ENCODE measurements around the gene KRTAP10-1. TPM values are rescaled to one million over a fixed set of nuclear protein-coding genes. Genes with fewer than 3 reads are reported as not detected.

KRTAP10-1 gene
- total and polyA plus RNA-seq, 9 donors, result not detected

DNA sequence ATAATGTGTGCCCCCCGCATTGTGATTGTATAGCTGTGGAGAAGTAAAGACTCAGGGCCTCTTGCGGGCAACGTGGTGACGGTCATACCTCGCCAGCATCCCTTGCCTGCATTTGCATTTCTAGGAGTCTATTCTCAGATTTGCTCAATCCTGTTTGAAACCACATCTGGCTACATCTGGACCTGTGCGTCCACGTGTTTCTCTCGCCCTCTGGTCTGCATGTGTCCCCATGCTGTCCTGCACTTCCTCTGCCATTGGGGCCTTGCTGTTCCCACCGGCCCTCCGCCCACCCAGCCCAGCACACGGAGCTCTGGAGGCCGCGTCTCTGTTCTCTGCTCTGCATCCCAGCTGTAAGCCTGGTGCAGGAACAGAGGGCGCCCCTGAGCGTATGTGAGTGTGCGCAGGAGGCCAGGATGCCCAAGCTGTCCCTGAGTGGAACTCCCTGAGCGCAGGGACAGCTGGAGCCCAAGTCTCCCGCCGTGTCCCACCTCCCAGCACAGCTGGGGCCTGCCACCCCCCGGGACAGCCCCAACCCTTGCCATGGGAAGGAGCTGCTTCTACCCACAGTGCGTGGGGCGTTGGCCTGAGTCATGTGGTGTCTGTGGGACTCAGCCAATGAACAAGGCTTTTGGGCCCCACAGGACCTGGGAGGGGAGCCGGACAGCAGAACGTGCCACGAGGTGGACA, 9.7 kb upstream of the KRTAP10-1 start:
- WGBS (ENCODE audit: insufficient coverage), result 45% methylated on average over 22 of the region's 25 CpGs
- DNase-seq, result no peak
- H3K4me1 ChIP-seq (ENCODE audit: control insufficient read depth, insufficient read depth, low read length), result peaks cover 2% of the 10 kb centered on the region
- H3K4me3 ChIP-seq (ENCODE audit: low read length), result no peak overlapping the region
- no peaks in the 10 kb centered on the region for H3K36me3 ChIP-seq (ENCODE audit: control insufficient read depth, insufficient read depth, low read length)
- peaks cover 6% of the 10 kb centered on the region for H3K27me3 ChIP-seq (ENCODE audit: control insufficient read depth, insufficient read depth, low read length)
- no peak overlapping the region for H3K27ac ChIP-seq (ENCODE audit: low read length)
- H3K9me3 ChIP-seq (replicated peaks; ENCODE audit: control insufficient read depth, low read depth, low read length), result no peaks in the 10 kb centered on the region

- no peak overlapping the region for H3K4me3 ChIP-seq (ENCODE audit: low read length)
- peaks cover 6% of the 10 kb centered on the region for H3K27me3 ChIP-seq (ENCODE audit: control insufficient read depth, insufficient read depth, low read length)
- 31% methylated on average over 14 of the region's 14 CpGs for WGBS (ENCODE audit: insufficient coverage)
- peaks cover 2% of the 10 kb centered on the region for H3K4me1 ChIP-seq (ENCODE audit: control insufficient read depth, insufficient read depth, low read length)
- H3K9me3 ChIP-seq (replicated peaks; ENCODE audit: control insufficient read depth, low read depth, low read length), result no peaks in the 10 kb centered on the region
- H3K36me3 ChIP-seq (ENCODE audit: control insufficient read depth, insufficient read depth, low read length), result no peaks in the 10 kb centered on the region
- H3K27ac ChIP-seq (ENCODE audit: low read length), result no peak overlapping the region
- no peak for DNase-seq
Measured at GRCh38 chr21:44548922-44549321, 8.9 kb upstream of the KRTAP10-1 start.

DNA sequence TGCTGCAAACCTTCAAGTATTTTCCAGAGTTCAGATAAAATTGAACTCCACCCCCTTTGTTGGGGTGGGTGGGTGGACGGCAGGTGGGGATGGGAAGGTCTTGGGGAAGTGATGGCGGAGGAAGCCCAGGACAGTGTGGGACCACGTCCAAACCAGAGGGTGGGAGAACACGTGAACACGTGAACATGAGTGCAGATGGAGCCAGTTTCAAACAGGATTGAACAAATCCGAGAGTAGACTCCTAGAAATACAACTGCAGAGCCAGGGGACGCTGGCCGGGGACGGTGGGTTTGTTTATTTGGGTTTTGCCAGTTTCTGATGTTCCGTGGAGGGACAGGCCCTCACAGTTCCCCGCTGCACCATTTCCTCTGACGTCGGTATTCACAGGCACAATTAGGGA, 8.4 kb upstream of the KRTAP10-1 start:
- WGBS (ENCODE audit: insufficient coverage), result 52% methylated on average over 4 of the region's 13 CpGs

GRCh38 chr21:44547656-44548331, 7.8 kb upstream of the KRTAP10-1 start:
- H3K36me3 ChIP-seq (ENCODE audit: control insufficient read depth, insufficient read depth, low read length), result no peaks in the 10 kb centered on the region
- 65% methylated on average over 3 of the region's 5 CpGs for WGBS (ENCODE audit: insufficient coverage)
- H3K4me1 ChIP-seq (ENCODE audit: control insufficient read depth, insufficient read depth, low read length), result peaks cover 2% of the 10 kb centered on the region
- DNase-seq, result no peak
- no peak overlapping the region for H3K4me3 ChIP-seq (ENCODE audit: low read length)
- H3K9me3 ChIP-seq (replicated peaks; ENCODE audit: control insufficient read depth, low read depth, low read length), result no peaks in the 10 kb centered on the region
- H3K27me3 ChIP-seq (ENCODE audit: control insufficient read depth, insufficient read depth, low read length), result peaks cover 6% of the 10 kb centered on the region
- H3K27ac ChIP-seq (ENCODE audit: low read length), result no peak overlapping the region

More for the DNA sequence above, 8.4 kb upstream of the KRTAP10-1 start:
- Histone ChIP-seq H3K4me1 (ENCODE audit: control insufficient read depth, insufficient read depth, low read length) (peaks cover 2% of the 10 kb centered on the region), H3K27me3 (ENCODE audit: control insufficient read depth, insufficient read depth, low read length) (peaks cover 6% of the 10 kb centered on the region), H3K27ac (ENCODE audit: low read length) (no peak overlapping the region), H3K36me3 (ENCODE audit: control insufficient read depth, insufficient read depth, low read length) (no peaks in the 10 kb centered on the region), H3K9me3 (replicated peaks; ENCODE audit: control insufficient read depth, low read depth, low read length) (no peaks in the 10 kb centered on the region), H3K4me3 (ENCODE audit: low read length) (no peak overlapping the region)
- no peak for DNase-seq

- H3K4me3 ChIP-seq (ENCODE audit: low read length), result no peak overlapping the region
- DNase-seq, result no peak
Measured at GRCh38 chr21:44544566-44544965, 4.6 kb upstream of the KRTAP10-1 start.

GRCh38 chr21:44542716-44543115, 2.7 kb upstream of the KRTAP10-1 start:
- WGBS (ENCODE audit: insufficient coverage), result no CpG with 5 or more reads among the region's 1 CpG
- DNase-seq, result no peak
- Histone ChIP-seq H3K9me3 (replicated peaks; ENCODE audit: control insufficient read depth, low read depth, low read length) (no peaks in the 10 kb centered on the region), H3K36me3 (ENCODE audit: control insufficient read depth, insufficient read depth, low read length) (no peaks in the 10 kb centered on the region), H3K27ac (ENCODE audit: low read length) (no peak overlapping the region), H3K4me1 (ENCODE audit: control insufficient read depth, insufficient read depth, low read length) (no peaks in the 10 kb centered on the region), H3K27me3 (ENCODE audit: control insufficient read depth, insufficient read depth, low read length) (peaks cover 4% of the 10 kb centered on the region), H3K4me3 (ENCODE audit: low read length) (no peak overlapping the region)

More at GRCh38 chr21:44544566-44544965, 4.6 kb upstream of the KRTAP10-1 start:
- Histone ChIP-seq H3K4me1 (ENCODE audit: control insufficient read depth, insufficient read depth, low read length) (no peaks in the 10 kb centered on the region), H3K36me3 (ENCODE audit: control insufficient read depth, insufficient read depth, low read length) (no peaks in the 10 kb centered on the region), H3K27me3 (ENCODE audit: control insufficient read depth, insufficient read depth, low read length) (peaks cover 7% of the 10 kb centered on the region), H3K9me3 (replicated peaks; ENCODE audit: control insufficient read depth, low read depth, low read length) (no peaks in the 10 kb centered on the region), H3K27ac (ENCODE audit: low read length) (no peak overlapping the region)
- 73% methylated on average over 2 of the region's 3 CpGs for WGBS (ENCODE audit: insufficient coverage)

DNA sequence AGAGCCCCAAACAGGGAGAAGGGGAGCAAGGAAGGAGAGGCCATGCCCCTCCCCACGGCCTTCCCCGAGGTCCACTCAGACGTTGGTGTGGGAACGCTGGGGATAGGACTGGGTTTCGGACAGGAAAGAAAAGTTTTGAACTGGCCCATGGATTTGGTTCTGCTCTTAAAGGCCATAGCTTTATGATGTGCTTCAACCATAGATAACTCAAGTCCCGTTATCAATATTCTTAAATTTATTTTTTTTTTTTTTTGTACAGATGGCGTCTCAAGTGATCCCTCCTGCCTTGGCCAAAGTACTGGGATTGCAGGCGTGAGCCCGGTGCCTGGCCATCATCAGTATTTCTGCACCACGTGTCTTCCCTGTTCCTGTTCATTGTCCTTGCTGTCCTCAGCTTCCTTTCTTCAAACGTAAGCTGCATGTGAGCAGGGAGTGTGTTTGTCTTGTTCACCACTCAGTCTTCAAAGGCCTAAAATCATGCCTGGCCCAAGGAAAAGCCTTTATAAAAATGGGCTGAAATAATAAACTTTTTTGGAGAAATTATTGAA, 820 bp upstream of the KRTAP10-1 start:
- no peaks in the 10 kb centered on the region for H3K4me1 ChIP-seq (ENCODE audit: control insufficient read depth, insufficient read depth, low read length)
- DNase-seq, result no peak
- no peaks in the 10 kb centered on the region for H3K36me3 ChIP-seq (ENCODE audit: control insufficient read depth, insufficient read depth, low read length)
- no peaks in the 10 kb centered on the region for H3K9me3 ChIP-seq (replicated peaks; ENCODE audit: control insufficient read depth, low read depth, low read length)
- peaks cover 2% of the 10 kb centered on the region for H3K27me3 ChIP-seq (ENCODE audit: control insufficient read depth, insufficient read depth, low read length)
- no peak overlapping the region for H3K27ac ChIP-seq (ENCODE audit: low read length)
- WGBS (ENCODE audit: insufficient coverage), result 85% methylated on average over 6 of the region's 11 CpGs
- H3K4me3 ChIP-seq (ENCODE audit: low read length), result no peak overlapping the region

DNA sequence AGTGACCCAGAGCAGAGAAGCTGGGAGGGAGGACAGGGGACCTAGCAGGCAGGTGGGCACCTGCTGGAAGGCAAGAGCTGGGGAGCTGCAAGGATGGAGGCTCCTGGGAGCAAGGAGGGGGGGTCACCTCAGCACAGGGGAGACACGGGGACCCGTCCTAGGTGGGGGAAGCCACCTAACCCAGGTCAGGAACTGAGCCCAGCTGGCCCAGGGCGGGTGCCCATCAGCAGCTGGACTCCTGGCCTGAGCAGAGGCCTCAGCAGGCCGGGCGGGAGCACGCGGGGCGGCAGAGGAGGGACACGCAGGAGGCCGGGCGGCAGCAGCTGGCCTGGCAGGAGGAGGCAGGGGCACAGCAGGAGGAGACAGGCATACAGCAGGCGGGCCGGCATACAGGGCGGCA, 949 bp downstream of the KRTAP10-1 start:
- H3K36me3 ChIP-seq (ENCODE audit: control insufficient read depth, insufficient read depth, low read length), result no peaks in the 10 kb centered on the region
- H3K4me3 ChIP-seq (ENCODE audit: low read length), result no peak overlapping the region
- DNase-seq, result no peak
- H3K27ac ChIP-seq (ENCODE audit: low read length), result no peak overlapping the region
- H3K9me3 ChIP-seq (replicated peaks; ENCODE audit: control insufficient read depth, low read depth, low read length), result no peaks in the 10 kb centered on the region
- H3K27me3 ChIP-seq (ENCODE audit: control insufficient read depth, insufficient read depth, low read length), result peaks cover 2% of the 10 kb centered on the region
- H3K4me1 ChIP-seq (ENCODE audit: control insufficient read depth, insufficient read depth, low read length), result no peaks in the 10 kb centered on the region
- 51% methylated on average over 8 of the region's 14 CpGs for WGBS (ENCODE audit: insufficient coverage)

- Histone ChIP-seq H3K9me3 (replicated peaks; ENCODE audit: control insufficient read depth, low read depth, low read length) (no peaks in the 10 kb centered on the region), H3K4me3 (ENCODE audit: low read length) (no peak overlapping the region), H3K4me1 (ENCODE audit: control insufficient read depth, insufficient read depth, low read length) (no peaks in the 10 kb centered on the region), H3K27me3 (ENCODE audit: control insufficient read depth, insufficient read depth, low read length) (peaks cover 2% of the 10 kb centered on the region), H3K27ac (ENCODE audit: low read length) (no peak overlapping the region), H3K36me3 (ENCODE audit: control insufficient read depth, insufficient read depth, low read length) (no peaks in the 10 kb centered on the region)
- no peak for DNase-seq
- 88% methylated on average over 29 of the region's 33 CpGs for WGBS (ENCODE audit: insufficient coverage)
Measured at GRCh38 chr21:44537930-44538911, 1.8 kb downstream of the KRTAP10-1 start.
